ENCODE measurements around the gene MAP3K3.

The MAP3K3 gene

DNA sequence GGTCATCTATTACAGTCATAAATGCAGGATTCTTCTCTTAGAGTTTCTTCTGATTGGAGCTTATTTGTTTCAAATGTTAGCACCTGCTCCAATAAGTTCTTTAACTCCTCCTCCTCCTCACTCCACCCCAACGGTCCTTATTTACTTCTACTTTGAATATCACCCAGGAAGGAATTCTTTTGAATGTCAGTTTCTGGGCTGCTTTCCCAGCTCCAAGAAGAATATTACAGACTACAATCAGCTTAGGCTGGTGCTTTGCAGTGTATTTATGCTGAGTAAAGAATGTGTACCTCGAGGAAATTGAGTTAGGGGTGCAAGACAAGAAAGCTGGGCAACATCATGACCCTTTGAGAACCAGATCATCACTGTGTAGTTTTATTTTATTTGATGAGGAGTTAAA lies 30.8 kb downstream of the MAP3K3 start:
- no peak for DNase-seq

DNA sequence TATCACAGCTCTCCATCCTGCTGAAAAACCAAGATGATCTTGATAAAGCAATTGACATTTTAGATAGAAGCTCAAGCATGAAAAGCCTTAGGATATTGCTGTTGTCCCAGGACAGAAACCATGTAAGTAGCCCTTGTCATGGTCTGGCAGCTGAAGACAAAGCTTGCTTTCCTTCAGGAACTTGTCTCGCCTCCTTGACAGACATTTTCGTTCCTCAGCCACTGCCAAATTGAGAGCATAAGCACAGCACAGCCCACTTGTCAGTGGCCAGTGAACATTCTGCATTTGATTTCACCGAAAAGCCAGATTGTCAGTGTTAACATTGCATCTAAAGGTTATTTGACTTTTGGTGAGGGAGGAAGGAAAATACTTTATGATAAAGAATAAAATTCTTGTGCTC lies 35.6 kb downstream of the MAP3K3 start:
- DNase-seq: no peak

DNA sequence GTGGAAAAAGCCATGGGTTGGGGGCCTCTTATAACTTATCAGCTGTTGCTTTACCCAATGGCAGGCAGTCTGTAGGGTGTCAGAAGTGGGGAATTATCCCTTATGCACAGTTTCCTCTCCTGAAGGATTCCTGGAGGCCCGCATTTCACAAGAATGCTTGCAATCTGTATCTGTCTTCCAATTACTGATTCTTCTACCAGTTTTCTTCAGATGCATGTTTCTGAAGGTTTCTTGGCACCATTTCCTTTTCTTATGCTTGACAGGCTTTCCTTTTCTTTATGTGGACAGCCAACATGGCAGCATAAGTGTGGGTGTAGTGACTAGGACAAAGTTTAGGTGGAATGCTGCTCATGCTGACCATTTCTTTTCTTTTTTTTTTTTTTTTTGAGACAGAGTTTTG lies 36.1 kb downstream of the MAP3K3 start:
- DNase-seq: no peak

DNA sequence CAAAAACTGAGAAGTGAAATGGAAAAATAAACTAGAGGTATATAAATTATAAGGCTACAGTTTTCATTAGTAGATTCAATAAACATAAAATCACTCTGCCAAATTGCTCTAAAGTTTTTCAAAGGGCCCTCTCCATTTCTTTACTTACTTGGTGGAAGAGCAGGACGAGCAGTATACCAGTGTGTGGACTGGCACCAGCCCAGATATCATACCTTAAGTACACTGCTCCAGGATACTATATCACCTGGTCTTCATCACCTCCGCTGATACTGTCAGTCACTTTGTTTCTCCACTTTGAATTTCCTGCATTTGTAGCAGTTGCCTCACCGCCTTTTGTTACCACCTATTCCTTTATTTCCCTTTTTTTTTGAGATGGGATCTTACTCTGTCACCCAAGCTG lies 37.6 kb downstream of the MAP3K3 start:
- no peak for DNase-seq

DNA sequence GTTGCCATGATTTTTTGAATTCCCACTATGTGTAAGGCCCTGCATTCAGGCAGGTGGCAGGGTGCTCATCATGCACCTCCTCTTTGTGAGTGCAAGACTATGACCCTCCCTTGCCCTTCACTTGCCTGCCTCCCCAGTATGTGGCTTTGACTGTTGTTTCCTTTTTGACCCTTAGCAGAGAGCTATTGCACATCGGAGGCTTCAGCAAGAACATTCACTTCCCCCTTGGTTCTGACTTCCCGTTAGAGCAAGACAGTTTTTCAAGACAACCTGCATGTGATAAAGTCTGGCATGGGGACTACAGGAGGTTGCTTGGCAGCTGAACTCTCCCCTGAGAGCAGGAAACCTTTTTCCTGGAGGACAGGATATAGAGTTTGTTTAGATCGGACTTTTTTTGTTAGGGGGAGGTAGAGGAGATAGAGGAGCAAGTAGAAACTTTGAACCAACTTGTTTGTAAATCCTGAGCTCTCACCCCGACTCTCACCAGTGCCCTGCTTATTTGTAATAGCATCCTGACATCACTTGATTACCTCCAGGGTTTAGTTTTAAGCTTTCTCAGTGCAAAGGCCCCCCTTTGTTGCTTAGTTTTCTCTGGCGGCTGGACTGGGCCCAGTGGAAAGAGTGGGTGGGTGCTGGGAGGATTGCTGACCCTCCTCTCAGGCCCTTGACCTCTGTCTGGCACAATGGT lies 43.5 kb downstream of the MAP3K3 start:
- DNase-seq: no peak

DNA sequence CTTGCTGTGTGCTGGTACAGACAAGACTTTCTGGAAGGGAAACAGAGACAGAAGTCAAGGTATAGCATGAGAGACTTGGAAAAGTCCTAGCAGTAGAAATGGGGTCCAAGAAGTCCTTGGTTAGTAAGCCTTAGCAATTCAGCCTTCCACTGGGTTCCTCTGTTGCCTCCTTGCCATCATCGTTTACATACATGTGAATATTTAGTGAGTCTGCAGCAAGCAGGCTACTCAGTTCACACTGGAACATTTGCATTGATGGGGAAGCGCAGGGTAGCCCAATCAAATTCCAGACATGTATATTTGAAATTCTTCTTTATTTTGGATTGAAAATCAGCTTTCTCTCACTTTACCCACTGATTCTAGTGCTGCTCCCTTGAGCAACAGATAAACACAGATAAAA lies 50.6 kb downstream of the MAP3K3 start:
- DNase-seq: no peak

DNA sequence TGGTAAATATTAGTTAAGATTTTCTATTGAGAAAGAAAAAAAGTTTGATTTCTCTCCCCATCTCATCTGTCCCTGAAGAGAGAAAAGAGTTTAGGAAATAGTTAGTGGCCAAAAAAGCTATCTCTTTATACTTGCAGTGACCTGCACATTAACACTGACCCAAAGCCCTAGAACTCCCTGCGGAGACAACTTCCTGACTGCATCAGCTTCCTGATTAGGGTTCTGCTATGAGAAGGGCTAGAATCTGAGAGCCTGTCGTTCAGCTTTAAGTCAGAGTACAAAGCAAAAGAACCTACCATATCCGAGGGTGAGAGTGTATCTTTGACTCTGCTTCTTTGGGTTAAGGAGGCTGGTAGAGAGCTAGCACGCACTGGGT lies 53.0 kb downstream of the MAP3K3 start:
- DNase-seq: no peak

DNA sequence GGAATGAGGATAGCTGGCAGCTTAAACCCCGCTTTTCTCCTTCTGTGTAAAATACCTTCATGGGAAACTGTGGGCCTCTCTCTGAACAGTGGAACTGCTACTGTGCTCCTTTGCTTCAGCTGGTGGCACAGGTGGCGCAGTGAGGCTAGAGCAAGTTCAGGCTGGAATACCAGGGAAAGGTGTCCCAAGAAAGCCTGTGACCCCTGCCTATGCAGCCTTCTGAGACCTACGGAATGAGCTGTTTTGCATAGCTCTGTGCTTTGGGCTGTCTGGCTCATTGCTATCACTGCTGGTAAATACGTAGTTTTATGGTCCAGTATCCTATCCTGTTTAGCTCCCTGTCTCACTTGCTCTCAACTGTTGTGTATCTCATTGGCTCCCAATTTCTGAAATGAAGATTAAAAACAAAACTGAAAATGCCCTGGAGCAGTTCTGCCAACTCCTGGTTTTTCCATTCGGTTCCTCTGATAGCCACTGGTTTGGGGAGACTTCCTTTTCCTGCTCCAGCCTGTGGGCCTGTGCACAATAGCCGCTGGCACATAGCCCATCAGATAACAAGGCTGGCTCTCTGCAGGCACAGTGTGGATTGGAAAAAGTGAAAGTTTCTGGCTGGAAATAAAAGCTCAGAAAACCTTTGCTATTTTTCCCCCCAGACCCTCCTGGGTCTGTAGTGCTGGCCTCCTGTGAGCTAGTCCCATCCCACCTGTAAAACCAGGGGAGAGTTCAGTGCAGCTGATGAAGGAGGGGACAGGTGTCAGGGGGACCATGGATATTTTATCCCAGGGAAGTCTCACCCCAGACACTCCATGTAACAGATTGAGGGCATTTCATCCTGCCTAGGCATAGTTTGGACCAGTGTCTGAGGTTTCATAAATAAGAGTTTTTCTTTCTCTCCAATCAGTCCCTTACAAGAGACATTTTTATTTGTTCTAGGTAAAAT lies 53.7 kb downstream of the MAP3K3 start:
- DNase-seq: no peak

DNA sequence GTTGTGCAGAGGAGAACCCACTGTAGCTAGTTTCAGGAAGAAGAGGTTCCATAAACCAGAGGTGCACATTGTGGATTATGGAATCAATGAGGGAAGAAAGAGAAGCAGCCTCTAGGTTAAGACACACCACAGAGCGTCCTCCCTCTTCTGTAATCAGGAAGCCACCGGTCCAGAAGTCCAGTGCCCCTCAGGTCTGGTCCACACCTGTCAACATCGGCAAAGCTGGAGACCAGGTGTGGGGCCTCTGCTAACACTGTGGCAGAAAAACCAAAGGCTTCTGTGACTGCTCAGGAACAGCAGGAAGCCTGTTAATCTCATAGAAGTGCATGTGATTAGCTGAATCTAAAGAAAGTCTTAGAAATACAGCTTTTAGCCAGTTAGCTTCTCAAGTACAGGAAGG lies 54.4 kb downstream of the MAP3K3 start:
- DNase-seq: no peak

DNA sequence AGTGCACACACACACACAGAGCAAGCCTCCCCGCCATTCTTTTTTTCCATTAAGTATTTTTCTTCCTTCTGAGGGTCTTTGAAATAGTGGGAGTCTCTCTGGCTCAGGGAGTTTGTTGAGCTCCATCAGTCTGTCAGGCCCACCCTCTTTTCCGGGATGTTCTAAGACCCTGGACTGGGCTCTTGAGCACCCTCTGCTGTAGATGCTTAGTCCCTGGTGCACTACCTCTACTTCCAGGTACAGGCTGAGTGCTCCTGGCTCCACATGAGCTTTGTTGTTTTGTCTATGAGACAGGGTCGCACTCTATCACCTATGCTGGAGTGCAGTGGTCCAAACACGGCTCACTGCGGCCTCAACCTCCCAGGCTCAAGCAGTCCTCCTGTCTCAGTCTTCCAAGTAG lies 57.0 kb downstream of the MAP3K3 start:
- DNase-seq: no peak

DNA sequence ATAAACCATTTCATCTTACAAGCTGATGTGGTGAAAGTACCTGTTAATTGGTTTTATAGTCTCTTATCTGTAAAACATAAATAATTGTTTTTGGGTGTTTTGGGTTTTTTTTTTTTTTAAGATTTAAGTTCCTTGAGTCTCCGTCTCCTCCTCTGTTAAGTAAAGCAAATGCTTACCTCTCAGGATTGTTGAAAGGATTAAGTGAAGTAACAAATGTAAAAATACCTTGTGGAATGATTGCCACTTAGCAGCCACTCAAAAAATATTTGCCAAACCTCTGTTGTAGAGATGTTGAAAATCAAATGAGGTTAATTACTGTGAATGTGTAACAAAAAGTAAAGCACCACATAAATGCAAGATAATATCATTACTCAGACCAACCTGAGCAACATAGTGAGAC lies 58.5 kb downstream of the MAP3K3 start:
- no peak for DNase-seq

DNA sequence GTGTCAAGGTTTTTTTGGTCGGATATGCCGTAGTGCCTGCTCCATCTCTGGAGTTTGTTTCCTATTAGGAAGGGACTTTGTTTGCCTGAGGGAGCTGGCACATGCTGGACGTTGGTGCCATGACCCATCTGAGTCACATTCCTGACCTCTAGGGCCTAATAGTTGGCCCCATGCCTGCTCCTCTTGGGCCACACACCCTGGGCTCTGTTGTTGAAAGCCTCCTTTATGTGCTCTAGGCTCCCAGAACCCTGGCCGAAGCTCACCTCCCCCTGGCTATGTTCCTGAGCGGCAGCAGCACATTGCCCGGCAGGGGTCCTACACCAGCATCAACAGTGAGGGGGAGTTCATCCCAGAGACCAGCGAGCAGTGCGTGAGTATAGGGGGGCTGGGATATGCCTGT lies 59.3 kb downstream of the MAP3K3 start:
- no peak for DNase-seq

DNA sequence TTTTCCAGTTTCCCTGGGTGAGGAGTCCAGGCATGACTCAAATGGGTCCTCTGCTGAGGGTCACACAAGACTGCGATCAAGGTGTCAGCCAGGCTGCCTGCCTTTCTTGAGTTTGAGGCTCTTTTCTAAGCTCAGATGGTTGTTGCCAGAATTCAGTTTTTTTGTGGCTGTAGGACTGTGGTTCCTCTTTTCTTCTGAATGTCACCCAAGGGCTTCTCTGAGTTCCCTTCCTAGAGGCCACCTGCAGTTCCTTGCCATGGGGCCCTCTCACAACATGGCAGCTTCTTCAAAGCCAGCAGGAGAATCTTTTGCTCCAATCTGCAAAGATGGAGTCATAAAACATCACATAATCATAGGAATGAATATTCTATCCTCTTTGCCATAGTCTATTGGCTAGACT lies 60.2 kb downstream of the MAP3K3 start:
- DNase-seq: no peak

DNA sequence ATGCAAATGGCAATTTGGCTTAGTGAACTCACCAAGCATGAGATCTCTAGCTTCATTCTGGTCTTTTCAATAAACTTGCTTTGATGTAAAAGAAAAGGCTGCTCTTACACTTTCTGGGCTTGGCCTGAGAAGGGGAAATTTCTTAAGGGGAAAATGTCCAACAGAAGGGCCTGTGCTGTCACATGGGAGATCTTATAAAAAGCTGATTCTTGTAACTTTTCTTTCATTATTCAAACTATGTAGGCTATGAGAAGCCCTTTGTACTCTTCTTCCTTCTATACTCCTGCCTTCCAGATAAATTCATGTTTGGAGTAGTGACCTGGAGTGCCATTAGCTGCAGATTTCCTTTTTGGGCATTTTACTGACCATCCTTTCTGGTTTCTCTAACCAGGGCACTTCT lies 60.8 kb downstream of the MAP3K3 start:
- no peak for DNase-seq

DNA sequence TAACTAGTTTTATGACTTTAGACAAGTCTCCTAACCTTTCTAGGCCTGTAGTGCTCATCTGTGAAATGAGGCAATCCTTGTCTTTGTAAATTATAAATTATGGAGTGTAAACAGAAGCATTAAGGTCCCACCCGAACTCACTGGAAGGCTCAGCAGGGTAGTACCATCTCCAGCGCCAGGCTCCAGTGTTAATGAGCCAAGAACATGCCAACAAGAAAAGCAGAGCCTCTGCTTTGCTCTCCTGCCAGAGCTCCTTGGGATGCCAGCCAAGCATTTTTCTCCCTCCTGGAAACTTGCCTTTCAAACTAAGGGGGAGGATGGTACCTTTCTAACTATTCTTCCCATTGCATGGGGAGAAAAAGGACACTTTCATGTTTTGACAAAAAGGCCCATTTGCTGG lies 62.8 kb downstream of the MAP3K3 start:
- no peak for DNase-seq

DNA sequence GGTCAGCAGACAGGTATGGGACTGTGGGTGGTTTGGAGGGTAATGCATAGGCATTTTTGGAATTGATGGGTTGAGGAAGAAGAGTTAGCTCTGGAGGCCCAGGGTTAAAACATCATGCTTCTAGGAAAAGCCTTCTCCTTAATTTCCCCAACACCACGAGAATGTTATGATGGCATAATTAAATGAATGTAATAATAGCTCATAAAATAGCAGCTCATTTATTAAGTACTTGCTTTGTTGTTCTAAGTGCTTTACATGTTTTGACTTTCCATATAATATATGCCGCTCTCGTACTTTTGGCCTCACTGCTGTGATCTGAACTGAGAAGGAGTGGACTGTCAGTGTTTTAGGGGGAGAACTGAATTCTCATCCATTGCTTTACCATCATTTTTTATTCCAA lies 63.4 kb downstream of the MAP3K3 start:
- DNase-seq: no peak

DNA sequence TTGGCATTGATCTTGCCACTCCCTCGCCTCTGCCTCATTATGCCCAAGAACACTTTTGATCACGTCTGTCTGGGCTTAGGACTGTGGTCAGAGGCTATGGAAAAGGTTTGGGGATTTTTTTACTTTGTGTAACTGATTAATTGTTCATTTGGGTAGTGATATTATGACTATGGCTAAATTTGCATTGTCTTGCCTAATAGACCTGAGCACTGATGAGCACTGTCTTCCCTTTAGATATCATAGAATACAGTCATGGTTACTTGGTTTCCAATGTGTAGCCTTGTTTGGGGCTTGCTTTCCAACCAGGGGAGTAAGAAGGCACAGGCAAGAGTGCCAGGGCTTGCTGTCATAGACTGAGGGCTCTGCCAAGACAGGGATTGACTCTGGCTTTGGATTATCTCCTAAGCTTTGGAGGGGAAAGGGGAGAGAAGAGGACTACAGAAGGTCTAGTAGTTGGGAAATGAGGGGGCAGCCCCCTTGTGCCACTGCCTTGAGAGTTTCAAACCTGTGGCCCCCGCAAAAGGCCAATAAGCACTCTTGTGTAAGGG lies 64.0 kb downstream of the MAP3K3 start:
- no peak for DNase-seq

DNA sequence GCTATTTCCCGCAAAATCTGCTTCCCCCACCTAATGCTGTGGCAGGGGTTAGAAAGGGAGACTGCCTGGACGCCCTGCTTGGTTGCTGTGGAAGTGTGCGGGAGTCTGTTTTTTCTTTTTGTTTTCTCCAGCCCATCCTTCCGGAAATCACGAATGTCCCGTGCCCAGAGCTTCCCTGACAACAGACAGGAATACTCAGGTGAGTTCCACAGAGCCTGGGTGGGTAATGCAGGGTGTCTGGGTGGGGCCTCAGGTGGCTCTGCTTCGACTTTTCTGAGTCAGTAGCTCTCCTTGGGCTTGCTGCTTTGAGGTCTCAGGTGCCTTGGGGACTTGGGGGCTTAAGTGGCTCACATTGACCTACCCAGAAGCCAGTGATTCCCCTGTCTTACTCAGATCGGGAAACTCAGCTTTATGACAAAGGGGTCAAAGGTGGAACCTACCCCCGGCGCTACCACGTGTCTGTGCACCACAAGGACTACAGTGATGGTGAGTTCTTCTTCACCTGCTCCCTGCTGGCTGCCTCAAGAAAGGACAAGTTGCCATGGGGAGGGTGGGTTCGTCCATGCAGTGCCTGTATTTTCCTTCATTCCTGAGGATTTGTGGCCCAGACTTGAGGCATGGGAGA lies 66.3 kb downstream of the MAP3K3 start:
- DNase-seq: no peak

DNA sequence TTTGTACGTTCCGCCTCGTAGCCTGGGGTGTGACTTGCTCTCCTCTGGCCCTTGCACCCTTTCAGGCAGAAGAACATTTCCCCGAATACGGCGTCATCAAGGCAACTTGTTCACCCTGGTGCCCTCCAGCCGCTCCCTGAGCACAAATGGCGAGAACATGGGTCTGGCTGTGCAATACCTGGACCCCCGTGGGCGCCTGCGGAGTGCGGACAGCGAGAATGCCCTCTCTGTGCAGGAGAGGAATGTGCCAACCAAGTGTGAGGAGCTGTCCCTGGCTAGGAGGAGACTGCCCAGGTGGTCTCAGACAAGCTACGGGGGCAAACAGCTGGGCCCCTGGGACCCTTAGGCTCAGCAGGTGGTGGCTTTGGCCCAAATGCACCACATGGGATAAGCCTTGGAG lies 67.3 kb downstream of the MAP3K3 start:
- no peak for DNase-seq

DNA sequence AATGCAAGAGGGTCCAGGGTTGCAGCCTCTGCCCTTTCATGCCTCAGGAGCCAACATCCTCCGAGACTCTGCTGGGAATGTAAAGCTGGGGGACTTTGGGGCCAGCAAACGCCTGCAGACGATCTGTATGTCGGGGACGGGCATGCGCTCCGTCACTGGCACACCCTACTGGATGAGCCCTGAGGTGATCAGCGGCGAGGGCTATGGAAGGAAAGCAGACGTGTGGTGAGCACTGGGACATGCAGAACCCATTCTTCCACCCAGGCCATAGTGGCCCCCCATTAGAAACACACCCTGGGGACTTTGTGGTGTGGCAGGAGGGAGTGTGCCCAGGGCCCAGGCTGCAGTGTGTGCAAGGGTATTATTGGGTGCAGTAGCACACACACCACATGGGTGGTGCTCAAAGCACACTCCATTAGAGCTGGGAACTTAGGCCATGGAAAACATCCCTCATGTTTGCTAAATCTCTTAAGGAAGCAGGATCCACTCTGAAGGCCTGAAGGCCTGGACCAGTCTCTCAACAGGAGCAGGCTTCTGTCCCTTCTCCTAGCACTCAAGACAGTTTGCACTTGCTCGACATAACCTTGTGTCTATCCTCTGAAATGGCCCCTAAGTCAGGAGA lies 70.1 kb downstream of the MAP3K3 start:
- no peak for DNase-seq

DNA sequence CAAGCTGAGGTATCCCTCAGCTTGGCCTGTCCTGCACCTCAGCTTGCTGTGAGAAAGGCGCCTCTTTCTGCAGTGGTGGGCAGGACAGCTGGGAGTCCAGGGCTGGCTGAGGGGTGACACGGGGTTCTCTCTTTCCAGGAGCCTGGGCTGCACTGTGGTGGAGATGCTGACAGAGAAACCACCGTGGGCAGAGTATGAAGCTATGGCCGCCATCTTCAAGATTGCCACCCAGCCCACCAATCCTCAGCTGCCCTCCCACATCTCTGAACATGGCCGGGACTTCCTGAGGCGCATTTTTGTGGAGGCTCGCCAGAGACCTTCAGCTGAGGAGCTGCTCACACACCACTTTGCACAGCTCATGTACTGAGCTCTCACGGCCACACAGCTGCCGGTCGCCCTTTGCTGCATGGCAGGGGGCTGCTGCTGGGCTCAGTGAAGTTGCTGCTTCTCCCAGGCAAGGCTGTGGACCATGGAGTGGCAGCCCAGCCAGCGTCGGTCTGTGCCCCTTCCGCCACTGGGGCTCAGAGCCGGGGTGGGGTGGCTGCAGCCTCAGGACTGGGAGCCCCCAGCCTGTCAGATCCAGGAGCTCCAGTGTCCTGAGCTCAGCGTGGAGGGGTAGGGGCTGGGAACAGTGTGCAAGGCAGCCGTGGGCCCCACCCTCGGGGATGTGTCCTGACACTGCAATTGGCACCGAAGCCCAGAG lies 71.3 kb downstream of the MAP3K3 start:
- DNase-seq: no peak

DNA sequence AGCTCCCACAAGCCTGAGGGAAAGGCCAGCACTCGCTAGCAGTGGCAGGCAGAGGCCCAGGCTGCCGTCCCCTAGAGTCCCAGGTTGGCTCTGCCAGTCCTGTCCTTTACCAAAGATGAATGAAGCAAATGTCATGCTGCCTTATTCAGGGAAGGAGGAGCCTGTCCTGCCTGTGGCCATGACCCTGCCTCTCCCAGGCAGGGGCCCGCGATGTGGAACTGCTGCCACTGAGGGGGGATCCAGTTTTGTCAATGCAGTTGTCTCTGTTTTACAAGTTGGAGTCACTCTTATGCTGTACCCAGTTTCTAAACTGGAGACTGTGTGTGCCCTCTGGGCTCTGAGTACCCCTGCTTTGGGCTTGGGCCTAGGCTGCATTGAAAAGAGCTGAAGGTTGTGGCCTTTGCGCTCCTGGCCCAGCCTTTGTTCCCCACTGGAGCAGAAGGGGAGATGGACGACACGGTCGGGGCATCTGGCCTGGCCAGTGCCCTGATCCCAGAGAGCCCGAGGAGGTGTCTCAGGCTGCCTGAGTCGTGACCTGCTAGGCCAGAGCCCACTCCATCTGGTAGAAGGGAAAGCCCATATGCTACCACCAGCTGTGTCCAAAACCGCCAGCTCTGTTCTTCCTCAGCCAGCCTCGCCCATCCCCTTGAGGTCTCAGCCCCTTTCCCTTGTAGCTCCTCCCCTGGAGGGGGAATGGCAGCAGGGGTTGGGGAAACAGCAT lies 72.2 kb downstream of the MAP3K3 start:
- DNase-seq: no peak
